A673 (cell line): Measurements from ENCODE around the gene DNTT.

Experiments used
- EZH2 ChIP-seq: fragments of 200-600 bp; sonication (generic); IDR thresholded peaks from 2 replicates; pipeline ENCODE4 v1.6.1; 2017; ENCODE audit warnings: borderline replicate concordance, low read depth, mild to moderate bottlenecking, mixed read lengths, antibody characterized with exemption, low read length; ENCODE audit not compliant: poor library complexity, severe bottlenecking
- TF ChIP-seq, protein P1 (sequence below): fragments of 300-800, 200-600 bp; sonication (generic); conservative IDR thresholded peaks from 2 replicates; pipeline ENCODE4 v1.5.1; 2017; ENCODE audit warnings: low read depth, mild to moderate bottlenecking, antibody characterized with exemption, low read length, moderate library complexity, mixed read lengths

DNA sequence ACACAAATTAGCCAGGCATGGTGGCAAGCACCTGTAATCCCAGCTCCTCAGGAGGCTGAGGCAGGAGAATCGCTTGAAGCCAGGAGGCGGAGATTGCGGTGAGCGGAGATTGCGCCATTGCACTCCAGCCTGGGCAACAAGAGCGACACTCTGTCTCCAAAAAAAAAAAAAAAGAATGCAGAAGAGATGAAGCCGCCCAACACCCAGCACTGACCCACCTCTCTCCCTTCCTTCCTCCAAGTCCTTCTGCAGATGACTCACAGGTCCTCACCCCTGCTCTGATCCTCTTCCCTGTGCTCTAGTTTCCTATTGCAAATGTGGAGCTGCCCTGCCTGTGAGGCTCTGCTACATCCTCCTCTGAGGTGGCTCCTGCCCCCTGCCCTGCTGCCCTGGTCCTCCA, 76.6 kb downstream of the DNTT start:
- TF ChIP-seq, protein P1, sequence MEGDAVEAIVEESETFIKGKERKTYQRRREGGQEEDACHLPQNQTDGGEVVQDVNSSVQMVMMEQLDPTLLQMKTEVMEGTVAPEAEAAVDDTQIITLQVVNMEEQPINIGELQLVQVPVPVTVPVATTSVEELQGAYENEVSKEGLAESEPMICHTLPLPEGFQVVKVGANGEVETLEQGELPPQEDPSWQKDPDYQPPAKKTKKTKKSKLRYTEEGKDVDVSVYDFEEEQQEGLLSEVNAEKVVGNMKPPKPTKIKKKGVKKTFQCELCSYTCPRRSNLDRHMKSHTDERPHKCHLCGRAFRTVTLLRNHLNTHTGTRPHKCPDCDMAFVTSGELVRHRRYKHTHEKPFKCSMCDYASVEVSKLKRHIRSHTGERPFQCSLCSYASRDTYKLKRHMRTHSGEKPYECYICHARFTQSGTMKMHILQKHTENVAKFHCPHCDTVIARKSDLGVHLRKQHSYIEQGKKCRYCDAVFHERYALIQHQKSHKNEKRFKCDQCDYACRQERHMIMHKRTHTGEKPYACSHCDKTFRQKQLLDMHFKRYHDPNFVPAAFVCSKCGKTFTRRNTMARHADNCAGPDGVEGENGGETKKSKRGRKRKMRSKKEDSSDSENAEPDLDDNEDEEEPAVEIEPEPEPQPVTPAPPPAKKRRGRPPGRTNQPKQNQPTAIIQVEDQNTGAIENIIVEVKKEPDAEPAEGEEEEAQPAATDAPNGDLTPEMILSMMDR: no peak
- no peak for TF ChIP-seq EZH2
